Measurements from ENCODE around the gene FZD10. TPM values are rescaled to one million over a fixed set of nuclear protein-coding genes. Genes with fewer than 3 reads are reported as not detected.

The FZD10 gene, protein sequence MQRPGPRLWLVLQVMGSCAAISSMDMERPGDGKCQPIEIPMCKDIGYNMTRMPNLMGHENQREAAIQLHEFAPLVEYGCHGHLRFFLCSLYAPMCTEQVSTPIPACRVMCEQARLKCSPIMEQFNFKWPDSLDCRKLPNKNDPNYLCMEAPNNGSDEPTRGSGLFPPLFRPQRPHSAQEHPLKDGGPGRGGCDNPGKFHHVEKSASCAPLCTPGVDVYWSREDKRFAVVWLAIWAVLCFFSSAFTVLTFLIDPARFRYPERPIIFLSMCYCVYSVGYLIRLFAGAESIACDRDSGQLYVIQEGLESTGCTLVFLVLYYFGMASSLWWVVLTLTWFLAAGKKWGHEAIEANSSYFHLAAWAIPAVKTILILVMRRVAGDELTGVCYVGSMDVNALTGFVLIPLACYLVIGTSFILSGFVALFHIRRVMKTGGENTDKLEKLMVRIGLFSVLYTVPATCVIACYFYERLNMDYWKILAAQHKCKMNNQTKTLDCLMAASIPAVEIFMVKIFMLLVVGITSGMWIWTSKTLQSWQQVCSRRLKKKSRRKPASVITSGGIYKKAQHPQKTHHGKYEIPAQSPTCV
- total RNA-seq, result 1.0 and 9.3 TPM in 2 replicates

DNA sequence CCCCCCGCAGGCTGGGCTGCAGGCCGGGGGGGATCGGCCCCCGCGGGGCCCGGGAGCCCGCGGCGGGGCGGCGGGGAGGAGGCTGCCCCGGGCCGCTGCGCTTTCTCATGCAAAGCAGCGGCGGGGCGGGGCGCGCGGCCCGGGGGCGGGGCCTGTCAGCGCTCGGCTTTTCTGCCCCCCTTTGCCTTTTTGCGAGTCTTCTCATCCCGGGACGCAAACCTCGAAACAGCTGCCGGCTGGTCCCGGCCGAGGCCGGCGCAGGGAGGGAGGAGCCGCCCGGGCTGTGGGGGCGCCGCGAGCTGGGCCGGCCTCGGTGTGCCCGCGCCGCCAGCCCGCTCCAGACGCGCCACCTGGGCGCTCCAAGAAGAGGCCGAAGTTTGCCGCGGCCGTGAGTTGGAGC is at the start of gene FZD10:
Gene FZD10 (plus strand): TSS at position 198 of the 400 bp plus-strand sequence. CDS start 479 bp downstream, outside the sequence.
- TF ChIP-seq, protein P1, sequence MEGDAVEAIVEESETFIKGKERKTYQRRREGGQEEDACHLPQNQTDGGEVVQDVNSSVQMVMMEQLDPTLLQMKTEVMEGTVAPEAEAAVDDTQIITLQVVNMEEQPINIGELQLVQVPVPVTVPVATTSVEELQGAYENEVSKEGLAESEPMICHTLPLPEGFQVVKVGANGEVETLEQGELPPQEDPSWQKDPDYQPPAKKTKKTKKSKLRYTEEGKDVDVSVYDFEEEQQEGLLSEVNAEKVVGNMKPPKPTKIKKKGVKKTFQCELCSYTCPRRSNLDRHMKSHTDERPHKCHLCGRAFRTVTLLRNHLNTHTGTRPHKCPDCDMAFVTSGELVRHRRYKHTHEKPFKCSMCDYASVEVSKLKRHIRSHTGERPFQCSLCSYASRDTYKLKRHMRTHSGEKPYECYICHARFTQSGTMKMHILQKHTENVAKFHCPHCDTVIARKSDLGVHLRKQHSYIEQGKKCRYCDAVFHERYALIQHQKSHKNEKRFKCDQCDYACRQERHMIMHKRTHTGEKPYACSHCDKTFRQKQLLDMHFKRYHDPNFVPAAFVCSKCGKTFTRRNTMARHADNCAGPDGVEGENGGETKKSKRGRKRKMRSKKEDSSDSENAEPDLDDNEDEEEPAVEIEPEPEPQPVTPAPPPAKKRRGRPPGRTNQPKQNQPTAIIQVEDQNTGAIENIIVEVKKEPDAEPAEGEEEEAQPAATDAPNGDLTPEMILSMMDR (conservative IDR thresholded peaks at IDR 0.05; ENCODE audit: low read depth, low read length), result no peak
- DNase-seq (ENCODE audit: low read depth), result no peak
- peak within 1 kb of the TSS; percentile 42 for H3K4me3 ChIP-seq (ENCODE audit: low read depth, low read length)

DNA sequence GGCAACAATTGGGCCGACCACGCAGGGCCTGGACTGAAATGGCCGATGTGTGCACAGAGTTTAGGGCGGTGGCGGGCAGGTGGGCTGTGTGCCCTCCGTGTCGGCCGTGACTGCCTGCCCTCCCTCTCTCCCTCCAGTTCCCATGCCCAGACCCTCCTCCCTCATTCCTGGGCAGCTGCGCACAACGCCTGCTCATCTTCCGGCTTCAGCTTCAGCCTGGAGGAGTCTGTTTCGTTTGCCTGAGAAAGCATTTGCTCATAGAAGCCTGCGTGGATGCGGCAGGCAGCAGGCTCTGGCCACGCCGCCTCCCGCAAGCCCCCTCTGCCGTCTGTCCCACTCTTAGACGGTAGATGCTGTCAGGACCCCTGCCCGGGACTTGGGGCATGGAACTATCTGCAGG is 47.3 kb upstream of the FZD10 start:
- no peak for DNase-seq (ENCODE audit: low read depth)
- H3K4me3 ChIP-seq (ENCODE audit: low read depth, low read length), result no peak overlapping the region
- TF ChIP-seq, protein P1 (conservative IDR thresholded peaks at IDR 0.05; ENCODE audit: low read depth, low read length), result no peak

DNA sequence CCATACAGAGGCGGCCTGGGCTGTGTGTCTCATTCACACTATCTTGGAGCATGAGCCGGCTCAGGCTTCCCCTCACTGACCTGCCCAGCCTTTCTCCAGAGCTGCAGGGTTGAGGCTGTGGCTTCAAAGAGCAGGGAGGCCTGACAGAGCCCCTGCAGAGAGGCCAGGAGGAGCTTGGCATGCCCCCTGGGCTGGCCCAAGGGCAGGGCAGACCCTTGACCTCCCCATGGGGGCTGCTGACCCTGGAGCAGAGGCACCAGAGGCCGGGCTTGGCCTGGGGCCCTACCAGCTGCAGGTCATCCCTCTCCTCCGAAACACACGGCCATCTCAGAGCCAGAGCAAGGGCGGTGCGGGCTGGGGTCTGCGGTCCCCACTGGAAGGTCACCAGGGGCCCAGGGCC is 46.6 kb upstream of the FZD10 start:
- TF ChIP-seq, protein P1 (conservative IDR thresholded peaks at IDR 0.05; ENCODE audit: low read depth, low read length), result no peak
- no peak for DNase-seq (ENCODE audit: low read depth)
- no peak overlapping the region for H3K4me3 ChIP-seq (ENCODE audit: low read depth, low read length)

DNA sequence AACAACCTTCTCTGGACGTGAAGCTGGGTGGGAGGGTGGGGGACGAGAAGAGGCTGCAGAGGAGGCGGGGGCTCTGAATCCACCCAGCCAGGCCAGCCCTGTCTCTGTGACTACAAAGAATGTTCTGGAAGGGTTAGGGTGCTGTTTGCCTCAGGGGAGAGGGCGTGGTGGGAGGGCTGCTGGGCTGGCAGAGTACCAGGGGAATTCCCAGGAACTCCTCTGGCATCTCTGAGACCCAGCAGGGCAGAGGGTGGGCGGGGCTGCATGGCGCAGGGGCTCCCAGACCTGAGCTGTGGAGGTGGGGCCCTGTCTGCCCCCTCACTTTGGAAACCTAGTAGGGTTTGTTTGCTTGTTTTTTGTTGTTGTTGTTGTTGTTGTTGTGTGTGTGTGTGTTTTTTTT is 45.5 kb upstream of the FZD10 start:
- no peak overlapping the region for H3K4me3 ChIP-seq (ENCODE audit: low read depth, low read length)
- TF ChIP-seq, protein P1 (conservative IDR thresholded peaks at IDR 0.05; ENCODE audit: low read depth, low read length), result no peak
- no peak for DNase-seq (ENCODE audit: low read depth)

DNA sequence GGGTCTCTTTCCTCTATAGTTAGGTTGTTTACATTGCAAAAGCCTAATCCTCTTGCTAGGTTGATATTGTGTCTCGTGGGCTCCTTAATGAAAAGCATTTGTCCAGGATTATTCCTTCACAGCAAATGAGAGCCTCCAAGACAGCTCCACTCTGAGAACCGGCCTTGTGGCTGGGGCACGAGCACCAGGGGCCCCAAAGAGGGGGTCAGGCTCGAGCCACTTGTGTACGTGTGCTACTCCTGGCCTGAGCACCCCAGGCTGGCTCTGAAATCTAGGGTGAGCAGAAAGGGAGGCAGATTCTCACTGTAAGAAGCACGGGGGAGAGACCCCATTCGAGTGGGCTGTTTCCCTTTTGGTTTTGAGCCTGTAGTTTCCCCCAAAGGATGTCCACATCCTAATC is 45.0 kb upstream of the FZD10 start:
- DNase-seq (ENCODE audit: low read depth), result no peak
- TF ChIP-seq, protein P1 (conservative IDR thresholded peaks at IDR 0.05; ENCODE audit: low read depth, low read length), result no peak

DNA sequence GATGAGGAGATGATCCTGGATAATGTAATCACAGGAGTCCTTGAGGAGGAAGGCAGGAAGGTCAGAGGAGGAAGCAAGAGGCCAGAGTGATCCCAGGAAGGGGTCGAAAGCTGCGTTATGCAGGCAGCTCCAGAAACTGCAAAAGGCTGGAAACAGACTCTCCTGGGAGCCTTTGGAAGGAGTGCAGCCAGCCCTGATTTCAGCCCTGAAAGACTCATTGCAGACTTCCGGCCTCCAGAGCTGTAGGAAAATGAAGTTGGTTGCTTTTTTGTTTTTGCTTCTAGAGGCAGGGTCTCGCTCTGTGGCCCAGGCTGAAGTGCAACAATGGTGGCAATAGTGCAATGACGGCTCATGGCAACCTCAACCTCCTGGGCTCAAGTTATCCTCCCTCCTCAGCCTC is 44.6 kb upstream of the FZD10 start:
- TF ChIP-seq, protein P1 (conservative IDR thresholded peaks at IDR 0.05; ENCODE audit: low read depth, low read length), result no peak
- DNase-seq (ENCODE audit: low read depth), result no peak
- no peak overlapping the region for H3K4me3 ChIP-seq (ENCODE audit: low read depth, low read length)

More for the DNA sequence above, 45.0 kb upstream of the FZD10 start:
- H3K4me3 ChIP-seq (ENCODE audit: low read depth, low read length), result no peak overlapping the region

Measured in epithelial cell of proximal tubule (primary cell).